HCT116 (cell line): ENCODE data around the gene FGB.

Experiments used
- EZH2 ChIP-seq: fragments of 200-600 bp; sonication (generic); IDR thresholded peaks from 2 replicates; pipeline ENCODE4 v1.6.1; 2017; ENCODE audit warnings: antibody characterized with exemption, mixed run types
- POLR2A ChIP-seq: IDR thresholded peaks from 2 replicates; pipeline ENCODE4 v1.7.0; 2011; ENCODE audit warnings: borderline replicate concordance; ENCODE audit not compliant: insufficient read depth, insufficient read length; ENCODE audit errors: extremely low read depth
- ZNF274 ChIP-seq: fragments of 200-500 bp; sonication (Bioruptor generic); IDR thresholded peaks from 2 replicates; pipeline ENCODE4 v1.6.1; 2014; ENCODE audit warnings: mild to moderate bottlenecking, low read depth, low read length, inconsistent platforms
- TF ChIP-seq, protein P1 (sequence below), 3 experiments: fragments of 200-600 bp in 1 of 3; sonication (generic) in 1 of 3; IDR thresholded peaks in 2 of 3; conservative IDR thresholded peaks in 1 of 3; 2 replicates each; pipeline ENCODE4 v1.5.1; 2012 to 2017; ENCODE audit warnings: low read depth in 2 of 3, low read length in 2 of 3, antibody characterized with exemption in 1 of 3, borderline replicate concordance in 1 of 3, control low read depth in 1 of 3, mild to moderate bottlenecking in 1 of 3, mixed read lengths in 1 of 3, mixed run types in 1 of 3, moderate library complexity in 1 of 3; ENCODE audit not compliant: insufficient read depth in 1 of 3
- TF ChIP-seq, protein P2 (sequence below): IDR thresholded peaks from 2 replicates; pipeline ENCODE4 v1.6.1; 2012; ENCODE audit warnings: low read depth

DNA sequence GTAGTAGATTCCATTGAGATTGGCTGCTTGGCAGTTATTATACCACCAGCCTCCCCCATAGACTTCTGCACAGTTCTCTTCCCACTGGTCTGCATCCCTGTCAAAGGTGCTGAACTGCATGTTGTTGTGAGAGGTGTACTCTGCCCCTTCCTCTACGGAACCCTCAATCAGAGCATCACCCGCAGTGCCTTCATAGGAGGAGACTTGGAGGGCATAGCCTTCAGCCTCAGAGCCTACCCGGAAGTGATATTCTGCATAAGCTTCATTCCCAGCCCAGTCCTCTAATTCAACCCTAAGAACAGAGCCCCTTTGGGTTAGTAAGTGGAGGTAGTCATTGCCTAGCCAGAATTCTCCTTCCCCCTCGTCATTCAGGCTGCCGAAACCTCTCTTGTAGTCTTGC lies 21.4 kb downstream of the FGB start:
- TF ChIP-seq, protein P1, sequence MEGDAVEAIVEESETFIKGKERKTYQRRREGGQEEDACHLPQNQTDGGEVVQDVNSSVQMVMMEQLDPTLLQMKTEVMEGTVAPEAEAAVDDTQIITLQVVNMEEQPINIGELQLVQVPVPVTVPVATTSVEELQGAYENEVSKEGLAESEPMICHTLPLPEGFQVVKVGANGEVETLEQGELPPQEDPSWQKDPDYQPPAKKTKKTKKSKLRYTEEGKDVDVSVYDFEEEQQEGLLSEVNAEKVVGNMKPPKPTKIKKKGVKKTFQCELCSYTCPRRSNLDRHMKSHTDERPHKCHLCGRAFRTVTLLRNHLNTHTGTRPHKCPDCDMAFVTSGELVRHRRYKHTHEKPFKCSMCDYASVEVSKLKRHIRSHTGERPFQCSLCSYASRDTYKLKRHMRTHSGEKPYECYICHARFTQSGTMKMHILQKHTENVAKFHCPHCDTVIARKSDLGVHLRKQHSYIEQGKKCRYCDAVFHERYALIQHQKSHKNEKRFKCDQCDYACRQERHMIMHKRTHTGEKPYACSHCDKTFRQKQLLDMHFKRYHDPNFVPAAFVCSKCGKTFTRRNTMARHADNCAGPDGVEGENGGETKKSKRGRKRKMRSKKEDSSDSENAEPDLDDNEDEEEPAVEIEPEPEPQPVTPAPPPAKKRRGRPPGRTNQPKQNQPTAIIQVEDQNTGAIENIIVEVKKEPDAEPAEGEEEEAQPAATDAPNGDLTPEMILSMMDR (IDR thresholded peaks at IDR 0.05 in 2 of 3, conservative IDR thresholded peaks at IDR 0.05 in 1 of 3; ENCODE audit: borderline replicate concordance in 1 of 3, insufficient read depth in 1 of 3, low read depth in 2 of 3, low read length in 2 of 3): no peak
- TF ChIP-seq, protein P2, sequence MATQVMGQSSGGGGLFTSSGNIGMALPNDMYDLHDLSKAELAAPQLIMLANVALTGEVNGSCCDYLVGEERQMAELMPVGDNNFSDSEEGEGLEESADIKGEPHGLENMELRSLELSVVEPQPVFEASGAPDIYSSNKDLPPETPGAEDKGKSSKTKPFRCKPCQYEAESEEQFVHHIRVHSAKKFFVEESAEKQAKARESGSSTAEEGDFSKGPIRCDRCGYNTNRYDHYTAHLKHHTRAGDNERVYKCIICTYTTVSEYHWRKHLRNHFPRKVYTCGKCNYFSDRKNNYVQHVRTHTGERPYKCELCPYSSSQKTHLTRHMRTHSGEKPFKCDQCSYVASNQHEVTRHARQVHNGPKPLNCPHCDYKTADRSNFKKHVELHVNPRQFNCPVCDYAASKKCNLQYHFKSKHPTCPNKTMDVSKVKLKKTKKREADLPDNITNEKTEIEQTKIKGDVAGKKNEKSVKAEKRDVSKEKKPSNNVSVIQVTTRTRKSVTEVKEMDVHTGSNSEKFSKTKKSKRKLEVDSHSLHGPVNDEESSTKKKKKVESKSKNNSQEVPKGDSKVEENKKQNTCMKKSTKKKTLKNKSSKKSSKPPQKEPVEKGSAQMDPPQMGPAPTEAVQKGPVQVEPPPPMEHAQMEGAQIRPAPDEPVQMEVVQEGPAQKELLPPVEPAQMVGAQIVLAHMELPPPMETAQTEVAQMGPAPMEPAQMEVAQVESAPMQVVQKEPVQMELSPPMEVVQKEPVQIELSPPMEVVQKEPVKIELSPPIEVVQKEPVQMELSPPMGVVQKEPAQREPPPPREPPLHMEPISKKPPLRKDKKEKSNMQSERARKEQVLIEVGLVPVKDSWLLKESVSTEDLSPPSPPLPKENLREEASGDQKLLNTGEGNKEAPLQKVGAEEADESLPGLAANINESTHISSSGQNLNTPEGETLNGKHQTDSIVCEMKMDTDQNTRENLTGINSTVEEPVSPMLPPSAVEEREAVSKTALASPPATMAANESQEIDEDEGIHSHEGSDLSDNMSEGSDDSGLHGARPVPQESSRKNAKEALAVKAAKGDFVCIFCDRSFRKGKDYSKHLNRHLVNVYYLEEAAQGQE: no peak
- no peak for TF ChIP-seq POLR2A
- no peak for TF ChIP-seq EZH2
- no peak for TF ChIP-seq ZNF274
